Measurements from ENCODE around the gene KASH5. TPM values are rescaled to one million over a fixed set of nuclear protein-coding genes. Genes with fewer than 3 reads are reported as not detected.

Gene KASH5
- total RNA-seq, 1 experiment from 2014 or later, result 0.37 TPM

- BruUV-seq (replicated peaks), result no TSS peak
- Histone ChIP-seq H3K4me1 (ENCODE audit: insufficient read depth, low read length, poor library complexity, severe bottlenecking) (peaks cover 34% of the 10 kb centered on the region), H3K27me3 (replicated peaks; ENCODE audit: insufficient read depth, low read depth, low read length, poor library complexity) (no peaks in the 10 kb centered on the region), H3K27ac (ENCODE audit: low read depth, low read length, poor library complexity, severe bottlenecking) (peak overlapping the region; percentile 93), H3K36me3 (ENCODE audit: insufficient read depth, low read length, poor library complexity, severe bottlenecking) (peaks cover 19% of the 10 kb centered on the region), H3K9me3 (ENCODE audit: low read depth, low read length, poor library complexity, severe bottlenecking) (no peaks in the 10 kb centered on the region), H3K4me3 (ENCODE audit: low read depth, low read length, poor library complexity, severe bottlenecking) (peak overlapping the region; percentile 98)
- ChIA-PET POLR2A (ENCODE audit: low non-redundant PET) (interaction anchor here (0.6 to 0.7 kb wide), 2 partner anchors 111 to 352 kb away, joined by 7 to 10 read pairs; no protein-coding TSS in a partner anchor), CTCF (interaction anchor here (0.7 kb wide), 1 partner anchor 23 kb away, joined by 4 read pairs; the partner anchor contains the start of gene FLT3LG)
- intact Hi-C loops (cut with micrococcal nuclease; ENCODE audit: unreplicated experiment), result no loop called here
- DNase-seq (ENCODE audit: low spot score), result no peak
- TF ChIP-seq CTCF (conservative IDR thresholded peaks at IDR 0.05; ENCODE audit: low read depth, low read length), result no peak
- no peak for TF ChIP-seq EZH2 (IDR thresholded peaks at IDR 0.05; ENCODE audit: borderline replicate concordance, low read depth, low read length, poor library complexity, severe bottlenecking)
Measured at GRCh38 chr19:49450405-49450804, 62.4 kb downstream of the KASH5 start.

- no peaks in the 10 kb centered on the region for H3K9me3 ChIP-seq (ENCODE audit: low read depth, low read length, poor library complexity, severe bottlenecking)
- no peaks in the 10 kb centered on the region for H3K27me3 ChIP-seq (replicated peaks; ENCODE audit: insufficient read depth, low read depth, low read length, poor library complexity)
- TF ChIP-seq CTCF (conservative IDR thresholded peaks at IDR 0.05; ENCODE audit: low read depth, low read length), result no peak
- TF ChIP-seq EZH2 (IDR thresholded peaks at IDR 0.05; ENCODE audit: borderline replicate concordance, low read depth, low read length, poor library complexity, severe bottlenecking), result no peak
- CTCF ChIA-PET, result interaction anchor here (0.7 to 1.3 kb wide), 2 partner anchors 24 to 118 kb away, joined by 3 to 7 read pairs; no protein-coding TSS in a partner anchor
- H3K27ac ChIP-seq (ENCODE audit: low read depth, low read length, poor library complexity, severe bottlenecking), result peak within 1 kb of the TSS; percentile 94
- BruUV-seq (replicated peaks), result TSS peak; percentile 82
- peaks cover 34% of the 10 kb centered on the region for H3K4me1 ChIP-seq (ENCODE audit: insufficient read depth, low read length, poor library complexity, severe bottlenecking)
- H3K36me3 ChIP-seq (ENCODE audit: insufficient read depth, low read length, poor library complexity, severe bottlenecking), result peaks cover 19% of the 10 kb centered on the region
- intact Hi-C loops (cut with micrococcal nuclease; ENCODE audit: unreplicated experiment), result loop anchor here (1.0 to 2.0 kb wide), 2 partner anchors 36 to 45 kb away; partner anchors contain the start of genes RPL13A and RPS11
- DNase-seq (ENCODE audit: low spot score), result peak; percentile 100
- H3K4me3 ChIP-seq (ENCODE audit: low read depth, low read length, poor library complexity, severe bottlenecking), result peak within 1 kb of the TSS; percentile 98
- POLR2A ChIA-PET (ENCODE audit: low non-redundant PET), result interaction anchor here (0.5 kb wide), 1 partner anchor 315 kb away, joined by 24 read pairs; the partner anchor contains the start of gene AP2A1
Measured at GRCh38 chr19:49451430-49452181, 63.6 kb downstream of the KASH5 start, which contains the start of gene PIH1D1. Gene PIH1D1 (minus strand): TSS chr19:49451814. CDS start chr19:49451574, 240 bp downstream.

DNA sequence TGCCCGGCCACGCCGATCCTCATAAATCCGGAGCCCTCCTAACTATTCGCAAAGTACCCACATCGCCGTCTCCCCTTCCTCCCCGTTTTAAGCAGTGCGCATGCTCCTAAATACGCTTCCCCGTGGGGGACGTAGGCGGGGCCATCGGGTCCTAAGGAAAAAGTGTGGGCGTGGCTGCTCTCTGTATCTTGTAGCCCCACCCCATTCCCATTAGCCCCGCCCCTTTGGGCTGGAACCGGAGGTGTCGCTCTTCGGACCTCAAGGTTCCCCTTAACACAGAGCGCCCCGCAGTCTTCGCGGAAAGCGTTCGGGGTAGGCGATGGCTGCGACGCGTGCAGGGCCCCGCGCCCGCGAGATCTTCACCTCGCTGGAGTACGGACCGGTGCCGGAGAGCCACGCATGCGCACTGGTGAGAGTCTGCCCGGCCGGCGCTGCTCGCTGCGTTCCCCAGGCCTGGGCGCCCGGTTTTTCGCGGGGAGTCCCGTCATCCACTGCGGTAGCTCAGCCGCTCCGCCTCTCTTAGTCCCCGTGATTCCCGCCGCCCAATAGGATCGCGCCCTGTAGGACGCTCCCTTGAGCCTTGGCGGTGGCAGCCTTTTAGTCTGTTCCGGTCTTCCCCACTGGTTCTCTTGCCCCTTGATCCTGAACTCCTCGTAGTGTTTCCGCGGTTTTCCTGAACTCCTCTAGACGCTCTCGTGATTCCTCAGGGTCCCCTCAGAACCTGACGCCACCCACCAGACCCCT, 65.1 kb downstream of the KASH5 start, which contains the start of gene ALDH16A1:
TSS of gene ALDH16A1 (plus strand) at position 213 of the 744 bp plus-strand sequence. CDS start at position 320, 107 bp downstream.
- H3K9me3 ChIP-seq (ENCODE audit: low read depth, low read length, poor library complexity, severe bottlenecking), result no peaks in the 10 kb centered on the region
- H3K36me3 ChIP-seq (ENCODE audit: insufficient read depth, low read length, poor library complexity, severe bottlenecking), result peaks cover 19% of the 10 kb centered on the region
- peak; percentile 99 for DNase-seq (ENCODE audit: low spot score)
- ChIA-PET CTCF (interaction anchor here (0.6 to 1.0 kb wide), 2 partner anchors 23 to 48 kb away, joined by 3 read pairs; no protein-coding TSS in a partner anchor), POLR2A (ENCODE audit: low non-redundant PET) (interaction anchor here (0.7 kb wide), 1 partner anchor 876 kb away, joined by 5 read pairs; no protein-coding TSS in a partner anchor)
- peak within 1 kb of the TSS; percentile 94 for H3K27ac ChIP-seq (ENCODE audit: low read depth, low read length, poor library complexity, severe bottlenecking)
- H3K4me3 ChIP-seq (ENCODE audit: low read depth, low read length, poor library complexity, severe bottlenecking), result peak within 1 kb of the TSS; percentile 59
- TF ChIP-seq CTCF (conservative IDR thresholded peaks at IDR 0.05; ENCODE audit: low read depth, low read length), result no peak
- intact Hi-C loops (cut with micrococcal nuclease; ENCODE audit: unreplicated experiment), result loop anchor here (2.0 kb wide), 1 partner anchor 44 kb away; the partner anchor contains the start of gene RPS11
- H3K27me3 ChIP-seq (replicated peaks; ENCODE audit: insufficient read depth, low read depth, low read length, poor library complexity), result no peaks in the 10 kb centered on the region
- H3K4me1 ChIP-seq (ENCODE audit: insufficient read depth, low read length, poor library complexity, severe bottlenecking), result peaks cover 19% of the 10 kb centered on the region
- TSS peak; percentile 24 for BruUV-seq (replicated peaks)

All from A673 (cell line).